Right lobe of liver (tissue), 6 donors: ENCODE measurements around the gene ACOT8. TPM values are rescaled to one million over a fixed set of nuclear protein-coding genes. Genes with fewer than 3 reads are reported as not detected.
A peak's percentile ranks its signal among the peaks of the same experiment; 100 is the strongest.

Experiments used
- ATAC-seq, 4 donors: fragments of 200-7000 bp; cut with Tn5 transposase; one replicate each; pipeline ENCODE4 v1.9.1; 2020; ENCODE audit warnings: mild to moderate bottlenecking in 4 of 4, moderate library complexity in 4 of 4
- DNase-seq, 3 donors: peaks; one replicate each; pipeline ENCODE4 v3.0.0-alpha.2; 2020
- H3K27ac ChIP-seq, 3 donors: fragments of 200-600 bp; one replicate each; pipeline ENCODE4 v1.8.0; 2022
- H3K27me3 ChIP-seq, 2 donors: fragments of 200-600 bp; one replicate each; pipeline ENCODE4 v1.8.0; 2022
- H3K36me3 ChIP-seq, 4 donors: fragments of 200-600 bp; sonication (generic) in 1 of 4; one replicate each; pipeline versions ENCODE4 v1.5.1 to v1.8.0; 2017 to 2022; ENCODE audit warnings: control low read depth in 1 of 4
- H3K4me1 ChIP-seq, 4 donors: fragments of 200-600 bp; sonication (generic) in 1 of 4; one replicate each; pipeline versions ENCODE4 v1.5.1 to v1.8.0; 2017 to 2022; ENCODE audit warnings: control low read depth in 1 of 4
- H3K4me3 ChIP-seq, 3 donors: fragments of 200-600 bp; one replicate each; pipeline ENCODE4 v1.8.0; 2022
- H3K9me3 ChIP-seq, 4 donors: fragments of 200-600 bp; sonication (generic) in 1 of 4; one replicate each; pipeline versions ENCODE4 v1.5.1 to v1.8.0; 2017 to 2022; ENCODE audit warnings: control low read depth in 1 of 4
- POLR2A ChIP-seq: fragments of 450-650 bp; IDR thresholded peaks from one replicate; pipeline ENCODE4 v1.6.1; 2017; ENCODE audit warnings: antibody characterized with exemption, mild to moderate bottlenecking
- WGBS: methylation state at CpG from one replicate; pipeline ENCODE4 v1.1.6; 2018; ENCODE audit warnings: low coverage, low lambda C conversion rate; ENCODE audit not compliant: insufficient coverage; ENCODE audit errors: missing lambda C conversion rate; 5-methylcytosine and 5-hydroxymethylcytosine counted together
- intact Hi-C, 2 donors: fragments of 100-400 bp; cut with DNase I; formaldehyde crosslinking; loops; one replicate each; pipeline versions ENCODE4 v1.11.2 to v1.14.1; 2022
- total RNA-seq, 6 experiments: library from RNA; depleted of rRNA in 2 of 6; stranded (reverse); fragments of >200 nt in 2 of 6; fragmentation: NEBNext Ultra II Directional in 3 of 6; extraction: Animal tissue kit (Norgen Biotek cat#: 25700) in 3 of 6; gene quantifications; one replicate each; pipeline versions ENCODE4 v1.1.0 to v1.2.4, GENCODE V29; 2016 to 2023
- TF ChIP-seq, protein P1 (sequence below), 4 donors: fragments of 200-600 bp in 3 of 4; fragments of 450-650 bp in 1 of 4; IDR thresholded peaks; one replicate each; pipeline versions ENCODE4 v1.5.1 to v1.8.0; 2016 to 2022; ENCODE audit warnings: antibody characterized with exemption in 4 of 4, mild to moderate bottlenecking in 2 of 4
- donor health status: DM: no; HTN: yes; CAD: no.
- donor health status: DM: no; HTN: no; CAD: no.
- donor health status: DM: no; HTN: no; CAD: no.
- donor health status: DM: no; HTN: yes; CAD: no.
- donor health status: DM: no; HTN: yes; CAD: no.

The ACOT8 gene
- total RNA-seq, 6 experiments from 2014 or later, result 13.9 to 32.1 (median 19.4) TPM

DNA sequence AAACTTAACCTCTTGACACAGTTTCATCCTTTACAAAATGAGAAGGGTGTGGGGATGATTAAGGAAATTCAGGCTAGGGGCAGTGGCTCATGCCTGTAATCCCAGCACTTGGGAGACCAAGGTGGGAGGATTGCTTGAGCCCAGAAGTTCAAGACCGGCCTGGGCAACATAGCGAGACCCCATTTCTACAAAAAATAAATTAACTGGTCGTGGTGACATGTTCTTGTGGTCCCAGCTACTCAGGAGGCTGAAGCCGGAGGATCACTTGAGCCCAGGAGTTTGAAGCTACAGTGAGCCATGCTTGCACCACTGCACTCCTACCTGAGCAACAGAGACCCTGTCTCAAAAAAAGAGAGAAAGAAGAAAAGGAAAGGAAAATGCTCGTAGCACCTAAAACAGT, 9.3 kb upstream of the ACOT8 start:
- ATAC-seq (no peak), DNase-seq (no peak)
- no peaks in the 10 kb centered on the region for H3K27me3 ChIP-seq
- WGBS, result 92% methylated on average over 5 of the region's 5 CpGs
- H3K4me1 ChIP-seq, result peaks cover 0 to 4% (median 0%) of the 10 kb centered on the region in 4 donors
- H3K4me3 ChIP-seq, result no peak overlapping the region
- no peaks in the 10 kb centered on the region for H3K36me3 ChIP-seq
- no peak overlapping the region for H3K27ac ChIP-seq
- TF ChIP-seq, protein P1, sequence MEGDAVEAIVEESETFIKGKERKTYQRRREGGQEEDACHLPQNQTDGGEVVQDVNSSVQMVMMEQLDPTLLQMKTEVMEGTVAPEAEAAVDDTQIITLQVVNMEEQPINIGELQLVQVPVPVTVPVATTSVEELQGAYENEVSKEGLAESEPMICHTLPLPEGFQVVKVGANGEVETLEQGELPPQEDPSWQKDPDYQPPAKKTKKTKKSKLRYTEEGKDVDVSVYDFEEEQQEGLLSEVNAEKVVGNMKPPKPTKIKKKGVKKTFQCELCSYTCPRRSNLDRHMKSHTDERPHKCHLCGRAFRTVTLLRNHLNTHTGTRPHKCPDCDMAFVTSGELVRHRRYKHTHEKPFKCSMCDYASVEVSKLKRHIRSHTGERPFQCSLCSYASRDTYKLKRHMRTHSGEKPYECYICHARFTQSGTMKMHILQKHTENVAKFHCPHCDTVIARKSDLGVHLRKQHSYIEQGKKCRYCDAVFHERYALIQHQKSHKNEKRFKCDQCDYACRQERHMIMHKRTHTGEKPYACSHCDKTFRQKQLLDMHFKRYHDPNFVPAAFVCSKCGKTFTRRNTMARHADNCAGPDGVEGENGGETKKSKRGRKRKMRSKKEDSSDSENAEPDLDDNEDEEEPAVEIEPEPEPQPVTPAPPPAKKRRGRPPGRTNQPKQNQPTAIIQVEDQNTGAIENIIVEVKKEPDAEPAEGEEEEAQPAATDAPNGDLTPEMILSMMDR (IDR thresholded peaks at IDR 0.05), result no peak
- no peak for TF ChIP-seq POLR2A
- H3K9me3 ChIP-seq, result no peaks in the 10 kb centered on the region
- intact Hi-C loops, result no loop called here

GRCh38 chr20:45863543-45864470, 6.6 kb upstream of the ACOT8 start:
- H3K36me3 ChIP-seq, result no peaks in the 10 kb centered on the region
- DNase-seq (no peak), ATAC-seq (peak in 2 of 4 donors; percentile 18 to 43)
- H3K27ac ChIP-seq, result no peak overlapping the region
- no peaks in the 10 kb centered on the region for H3K9me3 ChIP-seq
- no peak for TF ChIP-seq POLR2A
- TF ChIP-seq, protein P1 (IDR thresholded peaks at IDR 0.05), result no peak
- no peak overlapping the region for H3K4me3 ChIP-seq
- H3K4me1 ChIP-seq, result peaks cover 0 to 4% (median 0%) of the 10 kb centered on the region in 4 donors
- intact Hi-C loops, result no loop called here
- no peaks in the 10 kb centered on the region for H3K27me3 ChIP-seq
- WGBS, result 84% methylated on average over 6 of the region's 7 CpGs

DNA sequence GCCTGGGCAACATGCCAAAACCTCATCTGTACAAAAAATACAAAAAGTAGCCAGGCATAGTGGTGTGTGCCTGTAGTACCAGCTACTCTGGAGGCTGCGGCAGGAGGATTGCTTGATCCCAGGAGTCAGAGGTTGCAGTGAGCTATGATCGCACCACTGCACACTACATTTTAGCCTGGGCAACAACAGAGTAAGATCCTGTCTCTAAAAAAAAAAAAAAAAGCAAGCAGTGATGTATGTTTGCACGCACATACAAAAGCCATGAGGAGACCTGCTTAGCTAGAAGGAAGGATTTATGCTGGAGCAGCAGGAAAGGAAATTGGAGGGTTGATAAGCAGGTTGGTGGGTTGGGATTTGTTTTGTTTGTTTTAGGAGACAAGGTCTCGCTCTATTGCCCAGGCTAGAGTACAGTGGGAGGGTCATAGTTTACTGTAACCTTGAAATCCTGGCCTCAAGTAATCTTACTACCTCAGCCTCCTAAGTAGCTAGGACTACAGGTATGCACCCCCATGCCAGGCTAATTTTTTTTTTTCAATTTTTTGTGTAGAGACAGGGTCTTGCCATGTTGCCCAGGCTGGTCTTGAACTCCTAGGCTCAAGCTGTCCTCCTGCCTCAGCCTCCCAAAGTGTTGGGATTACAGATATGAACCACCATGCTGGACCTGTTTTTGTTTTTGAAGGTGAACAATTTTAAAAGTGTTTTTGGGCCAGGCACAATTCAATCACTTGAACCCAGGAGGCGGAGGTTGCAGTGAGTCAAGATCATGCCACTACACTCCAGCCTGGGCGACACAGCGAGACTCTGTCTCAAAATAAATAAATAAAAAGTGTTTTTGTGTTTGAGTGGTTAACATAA, 4.3 kb upstream of the ACOT8 start:
- Histone ChIP-seq H3K9me3 (no peaks in the 10 kb centered on the region), H3K4me3 (no peak overlapping the region), H3K27me3 (no peaks in the 10 kb centered on the region), H3K4me1 (peaks cover 0 to 10% (median 1%) of the 10 kb centered on the region in 4 donors), H3K36me3 (no peaks in the 10 kb centered on the region), H3K27ac (no peak overlapping the region)
- 85% methylated on average over 6 of the region's 7 CpGs for WGBS
- ATAC-seq (no peak), DNase-seq (no peak)
- no peak for TF ChIP-seq POLR2A
- TF ChIP-seq, protein P1 (IDR thresholded peaks at IDR 0.05), result no peak
- intact Hi-C loops, result no loop called here

GRCh38 chr20:45860560-45861220, 3.5 kb upstream of the ACOT8 start:
- no peak for ATAC-seq

More at GRCh38 chr20:45860560-45861220, 3.5 kb upstream of the ACOT8 start:
- H3K27ac ChIP-seq, result no peak overlapping the region
- no peaks in the 10 kb centered on the region for H3K27me3 ChIP-seq
- 67% methylated on average over 6 of the region's 7 CpGs for WGBS
- TF ChIP-seq POLR2A, result no peak
- TF ChIP-seq, protein P1 (IDR thresholded peaks at IDR 0.05), result no peak
- DNase-seq, result no peak
- H3K4me1 ChIP-seq, result peaks cover 0 to 17% (median 5%) of the 10 kb centered on the region in 4 donors
- intact Hi-C loops, result no loop called here
- H3K4me3 ChIP-seq, result no peak overlapping the region
- H3K9me3 ChIP-seq, result no peaks in the 10 kb centered on the region
- no peaks in the 10 kb centered on the region for H3K36me3 ChIP-seq
